Endothelial cell of umbilical vein (primary cell): ENCODE measurements around the gene GAP43. TPM values are rescaled to one million over a fixed set of nuclear protein-coding genes. Genes with fewer than 3 reads are reported as not detected.

Source experiments
- BruUV-seq: library from RNA; stranded (reverse); fragments of 400-500 nt; replicated peaks from 2 replicates; lab custom pipeline; 2021; lab: Mats Ljungman, UMichigan
- CTCF ChIA-PET: fragments of 300-600, 350-600 bp; sonication (Branson Sonifier 250); formaldehyde crosslinking; loops from one replicate; lab custom pipeline; 2021; ENCODE audit warnings: antibody characterized with exemption, inconsistent platforms; lab: Charles Lee
- POLR2A ChIA-PET: fragments of 300-600, 350-600 bp; sonication (Branson Sonifier 250); formaldehyde crosslinking; loops from one replicate; lab custom pipeline; 2021; ENCODE audit warnings: antibody characterized with exemption, inconsistent platforms; lab: Charles Lee
- DNase-seq: peaks from one replicate; pipeline ENCODE4 v3.0.0-alpha.2; 2011; ENCODE audit warnings: low read depth, low spot score
- FAIRE-seq: peaks from 2 replicates; lab custom pipeline; 2011; peaks lifted over from hg19 to GRCh38; lab: Jason Lieb, UNC
- H2AFZ ChIP-seq: 2 replicates; pipeline ENCODE4 v1.6.0; 2012; ENCODE audit warnings: low read depth, low read length, control low read depth, inconsistent platforms
- H3K27ac ChIP-seq: 2 replicates; pipeline ENCODE4 v1.5.1; 2011; ENCODE audit warnings: low read depth, mild to moderate bottlenecking, control low read depth, low read length, moderate library complexity; ENCODE audit not compliant: insufficient read depth
- H3K27me3 ChIP-seq, 2 experiments: 2 replicates each; pipeline versions ENCODE4 v1.6.0 to v1.6.1; 2011; ENCODE audit warnings: low read length in 2 of 2, mixed read lengths in 1 of 2; ENCODE audit not compliant: control insufficient read depth in 2 of 2, insufficient read depth in 2 of 2
- H3K36me3 ChIP-seq, 2 experiments: 2 replicates in 1 of 2; 3 replicates in 1 of 2; pipeline ENCODE4 v1.5.1; 2011; ENCODE audit warnings: low read length in 2 of 2, mild to moderate bottlenecking in 1 of 2, moderate library complexity in 1 of 2; ENCODE audit not compliant: control insufficient read depth in 2 of 2, insufficient read depth in 2 of 2; ENCODE audit errors: extremely low read depth in 1 of 2
- H3K4me1 ChIP-seq: 3 replicates; pipeline ENCODE4 v1.5.1; 2011; ENCODE audit warnings: mild to moderate bottlenecking, low read length; ENCODE audit not compliant: control insufficient read depth, insufficient read depth; ENCODE audit errors: extremely low read depth
- H3K4me2 ChIP-seq: 2 replicates; pipeline ENCODE4 v1.6.1; 2011; ENCODE audit warnings: low read length, control low read depth, mixed read lengths; ENCODE audit not compliant: insufficient read depth
- H3K4me3 ChIP-seq, 3 experiments: fragments of 200-600 bp in 1 of 3; sonication (generic), shearing (Covaris generic) in 1 of 3; replicated peaks in 1 of 3; 2 replicates each; pipeline ENCODE4 v1.5.1; 2011 to 2016; ENCODE audit warnings: control low read depth in 3 of 3, low read length in 3 of 3, mild to moderate bottlenecking in 2 of 3, inconsistent platforms in 1 of 3, low read depth in 1 of 3, moderate library complexity in 1 of 3; ENCODE audit not compliant: insufficient read depth in 1 of 3
- H3K79me2 ChIP-seq: 2 replicates; pipeline ENCODE4 v1.6.0; 2012; ENCODE audit warnings: low read length, inconsistent platforms; ENCODE audit not compliant: control insufficient read depth, insufficient read depth
- H3K9ac ChIP-seq: replicated peaks from 2 replicates; pipeline ENCODE3; 2011; ENCODE audit warnings: low read length, control low read depth; ENCODE audit not compliant: insufficient read depth; ENCODE audit errors: extremely low read depth
- H3K9me1 ChIP-seq: replicated peaks from 3 replicates; pipeline ENCODE4 v1.6.0; 2011; ENCODE audit warnings: mild to moderate bottlenecking, low read length; ENCODE audit not compliant: control insufficient read depth, insufficient read depth; ENCODE audit errors: extremely low read depth
- H3K9me3 ChIP-seq: replicated peaks from 2 replicates; pipeline ENCODE4 v1.5.1; 2012; ENCODE audit warnings: low read length, inconsistent platforms; ENCODE audit not compliant: control insufficient read depth, insufficient read depth
- H4K20me1 ChIP-seq: replicated peaks from 2 replicates; pipeline ENCODE3; 2011; ENCODE audit warnings: mild to moderate bottlenecking, low read length; ENCODE audit not compliant: control insufficient read depth, insufficient read depth; ENCODE audit errors: extremely low read depth
- FOS ChIP-seq: IDR thresholded peaks from 2 replicates; pipeline ENCODE4 v1.6.1; 2011; ENCODE audit warnings: mild to moderate bottlenecking, low read length, moderate library complexity, borderline replicate concordance; ENCODE audit not compliant: insufficient read depth
- JUN ChIP-seq: IDR thresholded peaks from 2 replicates; pipeline ENCODE4 v1.6.1; 2011; ENCODE audit warnings: borderline replicate concordance, low read depth; ENCODE audit not compliant: insufficient read length, insufficient read depth
- MYC ChIP-seq: IDR thresholded peaks from one replicate; pipeline ENCODE4 v1.6.1; 2011; ENCODE audit warnings: mild to moderate bottlenecking, low read depth, low read length
- POLR2A ChIP-seq: IDR thresholded peaks from 2 replicates; pipeline ENCODE4 v1.6.1; 2012; ENCODE audit warnings: low read depth, mild to moderate bottlenecking, control low read depth, low read length
- POLR2AphosphoS5 ChIP-seq: IDR thresholded peaks from 2 replicates; pipeline ENCODE4 v1.6.1; 2012; ENCODE audit warnings: low read depth, mild to moderate bottlenecking, control low read depth, low read length, moderate library complexity; ENCODE audit not compliant: insufficient read depth
- dilution Hi-C: fragments of 300-500 bp; cut with MboI; formaldehyde crosslinking; loops from one replicate; pipeline ENCODE4 v1.15.0; 2019; ENCODE audit warnings: low sequenced_read_pairs; ENCODE audit not compliant: extremely low pct_ligation_motif_present
- intact Hi-C: fragments of 100-400 bp; cut with micrococcal nuclease; formaldehyde crosslinking; loops from one replicate; pipeline ENCODE4 v1.10.0; 2022
- polyA plus RNA-seq, 4 experiments: library from polyadenylated mRNA; depleted of rRNA in 3 of 4; stranded (reverse) in 3 of 4; unstranded in 1 of 4; fragments of >200 nt; gene quantifications; 2 replicates each; pipeline versions ENCODE4 v1.2.1 to v1.2.3, GENCODE V29; 2011 to 2012; ENCODE audit warnings: missing spikeins in 1 of 4
- total RNA-seq: library from RNA; stranded (reverse); gene quantifications from 2 replicates; pipeline ENCODE4 v1.2.3, GENCODE V29; 2021
- TF ChIP-seq, protein P1 (sequence below): IDR thresholded peaks from 2 replicates; pipeline ENCODE4 v1.6.1; 2011; ENCODE audit not compliant: insufficient read depth, insufficient read length
- TF ChIP-seq, protein P2 (sequence below), 2 donors: IDR thresholded peaks; 1 replicate in 1 of 2; 2 replicates in 1 of 2; pipeline ENCODE4 v1.5.1; 2011; ENCODE audit warnings: low read length in 2 of 2, mild to moderate bottlenecking in 2 of 2, moderate library complexity in 2 of 2, control low read depth in 1 of 2, inconsistent platforms in 1 of 2, low read depth in 1 of 2; ENCODE audit not compliant: insufficient read depth in 1 of 2; ENCODE audit errors: extremely low read depth in 1 of 2

Gene GAP43
- total and polyA plus RNA-seq, 2 donors (not counting 3 experiments of a cell fraction or from before 2014, with no cell fraction given), result 0.06 TPM; not detected in 1

DNA sequence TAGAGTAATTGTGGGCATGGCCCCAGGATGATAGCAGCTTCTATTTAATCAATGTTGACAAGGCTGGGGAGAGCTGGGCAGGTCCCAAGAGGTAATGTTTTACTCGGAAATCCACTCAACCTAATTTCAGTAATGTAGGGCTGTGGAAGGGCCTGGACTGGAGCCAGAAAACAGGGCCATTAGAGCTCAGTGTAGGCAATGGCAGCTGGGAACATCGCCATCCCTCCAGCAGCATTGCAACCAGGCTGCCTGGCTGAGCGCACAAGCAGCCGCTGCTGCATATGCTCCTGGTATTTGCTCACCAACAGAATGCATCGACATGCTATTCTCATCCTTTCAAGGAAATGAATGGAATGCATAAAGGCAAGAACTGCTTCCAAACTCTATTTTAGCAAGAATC, 90.0 kb downstream of the GAP43 start:
- Histone ChIP-seq H3K36me3 (no peaks in the 10 kb centered on the region), H3K79me2 (no peaks in the 10 kb centered on the region), H3K4me1 (no peaks in the 10 kb centered on the region), H4K20me1 (no peaks in the 10 kb centered on the region), H3K9me1 (no peaks in the 10 kb centered on the region), H3K9me3 (no peaks in the 10 kb centered on the region), H3K27me3 (no peaks in the 10 kb centered on the region), H3K4me2 (no peak overlapping the region), H3K27ac (no peak overlapping the region), H2AFZ (no peak overlapping the region), H3K4me3 (no peak overlapping the region), H3K9ac (no peak overlapping the region)
- no peak for DNase-seq
- dilution Hi-C loops, result no loop called here
- FAIRE-seq, result no peak
- TF ChIP-seq JUN (no peak), FOS (no peak), POLR2AphosphoS5 (no peak), MYC (no peak), POLR2A (no peak)
- TF ChIP-seq, protein P1, sequence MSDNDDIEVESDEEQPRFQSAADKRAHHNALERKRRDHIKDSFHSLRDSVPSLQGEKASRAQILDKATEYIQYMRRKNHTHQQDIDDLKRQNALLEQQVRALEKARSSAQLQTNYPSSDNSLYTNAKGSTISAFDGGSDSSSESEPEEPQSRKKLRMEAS, result no peak
- TF ChIP-seq, protein P2, sequence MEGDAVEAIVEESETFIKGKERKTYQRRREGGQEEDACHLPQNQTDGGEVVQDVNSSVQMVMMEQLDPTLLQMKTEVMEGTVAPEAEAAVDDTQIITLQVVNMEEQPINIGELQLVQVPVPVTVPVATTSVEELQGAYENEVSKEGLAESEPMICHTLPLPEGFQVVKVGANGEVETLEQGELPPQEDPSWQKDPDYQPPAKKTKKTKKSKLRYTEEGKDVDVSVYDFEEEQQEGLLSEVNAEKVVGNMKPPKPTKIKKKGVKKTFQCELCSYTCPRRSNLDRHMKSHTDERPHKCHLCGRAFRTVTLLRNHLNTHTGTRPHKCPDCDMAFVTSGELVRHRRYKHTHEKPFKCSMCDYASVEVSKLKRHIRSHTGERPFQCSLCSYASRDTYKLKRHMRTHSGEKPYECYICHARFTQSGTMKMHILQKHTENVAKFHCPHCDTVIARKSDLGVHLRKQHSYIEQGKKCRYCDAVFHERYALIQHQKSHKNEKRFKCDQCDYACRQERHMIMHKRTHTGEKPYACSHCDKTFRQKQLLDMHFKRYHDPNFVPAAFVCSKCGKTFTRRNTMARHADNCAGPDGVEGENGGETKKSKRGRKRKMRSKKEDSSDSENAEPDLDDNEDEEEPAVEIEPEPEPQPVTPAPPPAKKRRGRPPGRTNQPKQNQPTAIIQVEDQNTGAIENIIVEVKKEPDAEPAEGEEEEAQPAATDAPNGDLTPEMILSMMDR (IDR thresholded peaks at IDR 0.05; ENCODE audit: extremely low read depth in 1 of 2, insufficient read depth in 1 of 2, low read depth in 1 of 2, low read length in 2 of 2), result no peak
- intact Hi-C loops, result no loop called here
- ChIA-PET CTCF (interaction anchor here (2.1 kb wide), 1 partner anchor 19 kb away, joined by 6 read pairs; no protein-coding TSS in a partner anchor), POLR2A (no interaction called here)
- no TSS peak for BruUV-seq
